HEK293T (cell line): Measurements from ENCODE around the gene ADAMTSL2.

Source experiments
- CTCF ChIA-PET: fragments of 350-600 bp; formaldehyde crosslinking; extraction: SDS; loops from one replicate; lab custom pipeline; 2021; ENCODE audit warnings: antibody characterized with exemption, inconsistent platforms; lab: Yijun Ruan, JAX
- POLR2A ChIA-PET: fragments of 350-600 bp; formaldehyde crosslinking; extraction: SDS; loops from one replicate; lab custom pipeline; 2020; ENCODE audit warnings: antibody characterized with exemption, inconsistent platforms; lab: Yijun Ruan, JAX
- DNase-seq: peaks from one replicate; pipeline ENCODE4 v3.0.0; 2012; ENCODE audit warnings: mixed read lengths; ENCODE audit errors: extremely low spot score
- ARNT ChIP-seq: fragments of 450-650 bp; IDR thresholded peaks from 2 replicates; pipeline ENCODE4 v1.6.1; 2017; ENCODE audit warnings: mild to moderate bottlenecking
- BHLHE40 ChIP-seq: fragments of 450-650 bp; IDR thresholded peaks from 2 replicates; pipeline ENCODE4 v1.6.1; 2016; ENCODE audit warnings: mild to moderate bottlenecking, moderate library complexity, borderline replicate concordance
- CTBP1 ChIP-seq: fragments of 450-650 bp; IDR thresholded peaks from 2 replicates; pipeline ENCODE4 v1.6.1; 2016; ENCODE audit warnings: borderline replicate concordance
- ELF4 ChIP-seq: fragments of 450-650 bp; IDR thresholded peaks from 2 replicates; pipeline ENCODE4 v1.6.1; 2017; ENCODE audit warnings: antibody characterized with exemption
- FOXA1 ChIP-seq: fragments of 450-650 bp; IDR thresholded peaks from 2 replicates; pipeline ENCODE4 v1.6.1; 2016; ENCODE audit warnings: mild to moderate bottlenecking
- FOXK2 ChIP-seq: fragments of 450-650 bp; IDR thresholded peaks from 2 replicates; pipeline ENCODE4 v1.6.1; 2016; ENCODE audit warnings: mild to moderate bottlenecking
- FOXM1 ChIP-seq: fragments of 450-650 bp; IDR thresholded peaks from 2 replicates; pipeline ENCODE4 v1.6.1; 2017; ENCODE audit warnings: mild to moderate bottlenecking, borderline replicate concordance
- HDGF ChIP-seq: fragments of 450-650 bp; IDR thresholded peaks from 2 replicates; pipeline ENCODE4 v1.6.1; 2017; ENCODE audit warnings: antibody characterized with exemption, borderline replicate concordance
- L3MBTL2 ChIP-seq: fragments of 450-650 bp; conservative IDR thresholded peaks from 2 replicates; pipeline ENCODE4 v1.6.1; 2016; ENCODE audit warnings: mild to moderate bottlenecking
- LEF1 ChIP-seq: fragments of 450-650 bp; IDR thresholded peaks from 2 replicates; pipeline ENCODE4 v1.6.1; 2017; ENCODE audit warnings: mild to moderate bottlenecking, borderline replicate concordance
- NFRKB ChIP-seq: fragments of 450-650 bp; IDR thresholded peaks from 2 replicates; pipeline ENCODE4 v1.6.1; 2016; ENCODE audit warnings: mild to moderate bottlenecking, moderate library complexity
- SP1 ChIP-seq: fragments of 450-650 bp; IDR thresholded peaks from 2 replicates; pipeline ENCODE4 v1.6.1; 2017
- SUZ12 ChIP-seq: fragments of 450-650 bp; IDR thresholded peaks from 2 replicates; pipeline ENCODE4 v1.6.1; 2016; ENCODE audit warnings: mild to moderate bottlenecking
- TARDBP ChIP-seq: fragments of 450-650 bp; IDR thresholded peaks from 2 replicates; pipeline ENCODE4 v1.6.1; 2016
- ZNF384 ChIP-seq: fragments of 450-650 bp; IDR thresholded peaks from 2 replicates; pipeline ENCODE4 v1.6.1; 2016
- TF ChIP-seq, protein P1 (sequence below): fragments of 450-650 bp; IDR thresholded peaks from 2 replicates; pipeline ENCODE4 v1.6.1; 2016

The ADAMTSL2 gene

DNA sequence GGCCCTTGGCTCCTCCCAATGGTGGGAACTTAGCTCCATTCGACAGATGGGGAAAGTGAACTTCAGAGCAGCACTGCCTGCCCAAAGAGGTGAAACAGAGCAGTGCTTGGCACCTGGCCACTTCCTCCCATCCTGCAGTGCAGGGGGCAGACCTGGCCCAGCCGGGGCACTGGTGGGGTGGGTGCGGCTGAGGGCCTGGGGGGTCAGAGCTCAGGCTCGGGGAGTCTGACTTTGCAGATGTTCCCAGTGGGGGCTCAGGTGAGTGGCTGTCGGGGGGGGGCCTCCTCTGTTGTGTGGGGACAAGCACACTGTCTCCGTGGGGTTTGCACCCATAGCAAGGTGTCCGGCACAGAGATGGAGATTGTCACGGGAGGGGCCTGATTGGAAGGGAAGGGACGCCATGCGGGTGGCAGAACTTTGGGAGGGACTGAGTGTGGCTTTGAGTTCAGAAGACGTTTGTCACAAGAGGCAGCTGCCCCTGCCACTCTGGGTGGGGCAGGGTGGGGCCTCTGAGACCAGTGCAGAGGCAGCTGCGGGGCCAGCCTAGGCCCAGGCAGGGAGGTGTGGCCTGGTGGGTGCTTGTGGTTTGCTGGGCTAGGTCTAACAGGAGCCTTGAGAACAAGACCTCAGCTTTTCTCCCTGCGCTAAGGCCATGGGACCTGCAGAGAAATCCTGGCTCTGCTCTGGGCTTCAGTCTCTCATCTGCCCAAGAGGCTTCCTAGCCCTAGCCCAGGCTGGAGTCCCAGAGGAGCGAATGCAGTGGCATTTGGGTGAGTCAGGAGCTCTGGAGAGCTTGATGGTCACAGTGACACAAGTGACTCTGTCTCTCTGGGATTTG, 12.2 kb upstream of the ADAMTSL2 start:
- CTCF ChIA-PET, result interaction anchor here (0.7 kb wide), 1 partner anchor 217 kb away, joined by 3 read pairs; no protein-coding TSS in a partner anchor
- TF ChIP-seq CTBP1, result no peak
- TF ChIP-seq ELF4, result no peak
- no peak for TF ChIP-seq FOXM1
- TF ChIP-seq, protein P1, sequence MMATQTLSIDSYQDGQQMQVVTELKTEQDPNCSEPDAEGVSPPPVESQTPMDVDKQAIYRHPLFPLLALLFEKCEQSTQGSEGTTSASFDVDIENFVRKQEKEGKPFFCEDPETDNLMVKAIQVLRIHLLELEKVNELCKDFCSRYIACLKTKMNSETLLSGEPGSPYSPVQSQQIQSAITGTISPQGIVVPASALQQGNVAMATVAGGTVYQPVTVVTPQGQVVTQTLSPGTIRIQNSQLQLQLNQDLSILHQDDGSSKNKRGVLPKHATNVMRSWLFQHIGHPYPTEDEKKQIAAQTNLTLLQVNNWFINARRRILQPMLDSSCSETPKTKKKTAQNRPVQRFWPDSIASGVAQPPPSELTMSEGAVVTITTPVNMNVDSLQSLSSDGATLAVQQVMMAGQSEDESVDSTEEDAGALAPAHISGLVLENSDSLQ, result no peak
- TF ChIP-seq SUZ12, result no peak
- TF ChIP-seq L3MBTL2, result no peak
- DNase-seq, result no peak
- POLR2A ChIA-PET, result no interaction called here

DNA sequence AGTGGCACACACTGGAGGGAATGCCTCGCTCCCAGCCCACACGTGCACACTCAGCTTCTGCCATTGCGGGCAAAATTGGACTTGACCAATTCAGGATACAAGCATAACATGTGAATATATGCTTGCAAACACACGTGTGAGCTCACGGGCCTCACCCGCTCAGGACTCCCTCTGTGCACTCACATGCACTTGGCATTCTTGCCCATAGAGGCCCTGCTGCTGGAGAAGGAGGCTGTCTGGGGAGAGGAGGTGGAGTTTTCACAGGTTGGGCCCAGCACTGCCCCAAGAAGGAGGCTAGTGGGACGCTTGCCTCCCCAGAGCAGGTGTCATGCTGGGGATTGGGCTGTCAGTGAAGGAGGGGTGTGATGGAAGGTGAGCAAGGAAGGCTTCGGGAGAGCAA, 11.4 kb upstream of the ADAMTSL2 start:
- ChIA-PET POLR2A (no interaction called here), CTCF (interaction anchor here (0.6 kb wide), 1 partner anchor 14 kb away, joined by 4 read pairs; no protein-coding TSS in a partner anchor)
- no peak for DNase-seq
- TF ChIP-seq TARDBP (no peak), HDGF (no peak), ARNT (no peak), FOXM1 (no peak), FOXK2 (no peak), LEF1 (no peak), SUZ12 (no peak), CTBP1 (no peak), L3MBTL2 (no peak), FOXA1 (no peak), ELF4 (no peak), ZNF384 (no peak)
- TF ChIP-seq, protein P1, result no peak

DNA sequence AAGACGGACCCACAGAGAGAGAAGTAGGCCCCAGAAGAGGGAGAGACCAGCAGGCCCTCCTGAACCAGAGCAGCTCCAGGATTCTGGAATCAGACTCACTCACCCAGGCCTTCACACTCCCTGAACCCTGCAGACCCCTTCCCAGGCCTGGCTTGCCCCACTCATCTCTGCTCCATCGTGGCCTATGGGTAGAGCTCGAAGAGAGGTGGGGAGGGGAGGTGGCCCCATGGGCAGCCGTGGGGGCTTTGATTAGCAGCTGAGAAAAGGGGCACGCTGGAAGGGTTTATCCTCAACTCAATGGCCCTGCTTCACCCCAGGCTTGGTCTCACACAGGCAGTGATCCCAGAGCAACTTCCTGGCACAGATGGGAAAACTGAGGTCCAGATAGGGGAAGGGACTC, 10.4 kb upstream of the ADAMTSL2 start:
- ChIA-PET POLR2A (no interaction called here), CTCF (no interaction called here)
- no peak for TF ChIP-seq SP1
- no peak for TF ChIP-seq NFRKB
- no peak for TF ChIP-seq HDGF
- no peak for TF ChIP-seq FOXK2
- no peak for DNase-seq

DNA sequence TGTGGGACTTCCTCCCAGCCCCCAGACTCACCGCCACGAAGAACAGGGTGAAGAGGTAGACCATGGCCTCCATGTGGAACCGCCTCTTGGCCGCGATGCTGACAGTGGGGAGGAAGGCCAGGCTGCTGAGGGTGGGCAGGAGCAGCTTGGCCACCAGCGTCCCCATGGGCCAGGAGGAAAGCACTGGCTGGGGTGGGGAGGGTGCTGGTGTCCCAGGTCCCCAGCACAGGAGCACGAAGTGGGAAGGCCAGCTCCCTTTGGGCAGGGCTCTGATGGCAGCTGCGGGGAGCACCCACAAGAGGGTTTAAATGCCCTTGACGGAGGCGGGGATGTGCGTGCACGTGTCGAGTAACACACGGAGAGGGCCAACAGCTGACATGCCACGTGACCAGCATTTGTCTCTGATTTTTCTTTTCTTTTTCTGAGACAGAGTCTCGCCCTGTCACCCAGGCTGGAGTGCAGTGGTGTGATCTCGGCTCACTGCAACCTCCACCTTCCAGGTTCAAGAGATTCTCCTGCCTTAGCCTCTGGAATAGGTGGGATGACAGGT, 9.8 kb upstream of the ADAMTSL2 start, which contains the start of gene MYMK:
Gene MYMK, minus strand, starts transcription at position 281 of the 550 bp plus-strand sequence. Its CDS starts 115 bp downstream, at position 166.
- POLR2A ChIA-PET, result no interaction called here
- no peak for DNase-seq
- no peak for TF ChIP-seq ZNF384
- TF ChIP-seq, protein P1, result no peak
- no peak for TF ChIP-seq NFRKB
- TF ChIP-seq FOXM1, result no peak
- TF ChIP-seq SP1, result no peak
- TF ChIP-seq TARDBP, result no peak
- TF ChIP-seq ARNT, result no peak
- TF ChIP-seq HDGF, result no peak
- no peak for TF ChIP-seq LEF1
- no peak for TF ChIP-seq L3MBTL2
- no peak for TF ChIP-seq FOXA1
- CTCF ChIA-PET, result no interaction called here

DNA sequence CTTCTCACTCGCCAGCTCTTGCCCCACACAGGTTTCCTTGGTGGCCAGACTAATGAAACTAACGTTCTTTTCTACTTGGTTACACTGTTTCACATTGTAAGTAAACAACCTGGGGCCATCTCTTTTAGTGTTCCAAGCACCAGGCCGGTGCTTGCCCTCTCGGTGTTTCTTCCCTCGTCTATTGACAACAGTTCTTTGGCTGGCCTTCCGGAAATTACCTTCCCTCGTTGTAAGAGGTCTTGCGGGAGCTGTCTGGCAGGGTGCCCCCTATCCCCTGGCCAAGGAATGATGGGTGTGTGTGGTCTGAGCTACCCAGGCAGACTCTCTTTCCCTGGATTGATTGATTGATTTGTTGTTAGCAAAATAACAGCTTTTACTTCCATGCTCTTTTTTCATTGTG, 8.8 kb upstream of the ADAMTSL2 start:
- no peak for DNase-seq
- ChIA-PET POLR2A (no interaction called here), CTCF (no interaction called here)
- TF ChIP-seq LEF1 (no peak), L3MBTL2 (no peak), BHLHE40 (no peak), TARDBP (no peak), ELF4 (no peak)
- TF ChIP-seq, protein P1, result no peak

DNA sequence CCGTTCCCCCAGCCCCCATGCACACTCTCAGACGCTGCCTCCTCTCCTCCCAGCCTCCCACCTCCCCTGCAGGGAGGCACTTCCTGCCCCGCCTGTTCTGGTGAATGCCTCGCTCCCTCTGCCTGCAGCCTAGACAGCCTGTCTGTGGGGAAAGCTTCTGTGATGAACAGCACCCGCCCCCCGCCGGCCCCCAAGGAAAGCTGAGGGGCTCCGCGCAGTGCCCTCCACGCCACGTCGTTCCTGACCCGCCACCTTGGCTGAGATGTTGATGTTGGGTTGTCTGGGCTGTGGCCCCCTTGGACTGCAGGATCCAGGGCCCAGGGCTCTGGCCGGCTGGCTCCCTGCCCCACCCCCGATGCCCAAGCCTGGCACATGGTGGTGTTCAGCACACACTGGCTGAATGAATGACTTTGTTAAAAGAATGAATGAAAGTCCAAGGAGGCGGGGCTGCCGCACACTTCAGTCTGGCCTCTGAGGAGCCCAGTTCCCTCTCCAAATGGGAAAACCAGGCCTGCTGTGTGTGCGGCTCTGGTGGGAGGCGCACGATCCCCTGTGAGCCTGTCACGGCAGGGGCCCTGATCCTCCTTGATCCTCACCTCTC, 7.7 kb upstream of the ADAMTSL2 start:
- POLR2A ChIA-PET, result interaction anchor here (0.6 kb wide), 1 partner anchor 644 kb away, joined by 4 read pairs; no protein-coding TSS in a partner anchor
- DNase-seq, result no peak
- TF ChIP-seq SUZ12 (no peak), FOXK2 (no peak), HDGF (no peak), ELF4 (no peak), BHLHE40 (no peak), SP1 (no peak), LEF1 (no peak), ARNT (no peak), L3MBTL2 (no peak), FOXA1 (no peak), CTBP1 (no peak), ZNF384 (no peak)
- TF ChIP-seq, protein P1, result no peak
- CTCF ChIA-PET, result no interaction called here
